Activated CD8-positive, alpha-beta memory T cell treated with anti-CD3 and anti-CD28 coated beads for 4 hours (primary cell): Measurements from ENCODE around the gene SLC44A1.

Experiments used
- DNase-seq, 2 donors: peaks; one replicate each; pipeline ENCODE4 v3.0.0-alpha.2; 2020; ENCODE audit warnings: low read depth in 2 of 2

SLC44A1 gene

DNA sequence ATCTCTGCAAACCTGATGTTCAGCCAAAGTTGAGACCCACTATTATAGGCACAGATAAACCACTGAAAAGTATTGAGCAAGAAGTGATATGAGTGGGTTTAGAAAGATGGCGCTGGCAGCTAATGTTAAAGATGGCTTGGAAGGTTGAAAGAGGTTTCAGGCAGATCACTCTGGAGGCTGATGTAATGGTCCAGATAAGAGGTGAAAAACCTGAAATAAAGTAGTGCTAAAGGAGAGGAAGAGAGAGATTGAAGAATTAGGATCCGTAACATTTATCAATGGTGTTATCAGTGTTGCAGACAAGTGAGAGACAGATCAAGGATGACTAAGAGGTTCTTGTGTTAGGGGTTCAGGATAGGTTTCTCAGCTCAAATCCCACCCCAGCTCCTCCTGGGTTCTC lies 58.3 kb downstream of the SLC44A1 start:
- DNase-seq, result no peak

GRCh38 chr9:105305856-105306255 lies 61.4 kb downstream of the SLC44A1 start:
- no peak for DNase-seq

DNA sequence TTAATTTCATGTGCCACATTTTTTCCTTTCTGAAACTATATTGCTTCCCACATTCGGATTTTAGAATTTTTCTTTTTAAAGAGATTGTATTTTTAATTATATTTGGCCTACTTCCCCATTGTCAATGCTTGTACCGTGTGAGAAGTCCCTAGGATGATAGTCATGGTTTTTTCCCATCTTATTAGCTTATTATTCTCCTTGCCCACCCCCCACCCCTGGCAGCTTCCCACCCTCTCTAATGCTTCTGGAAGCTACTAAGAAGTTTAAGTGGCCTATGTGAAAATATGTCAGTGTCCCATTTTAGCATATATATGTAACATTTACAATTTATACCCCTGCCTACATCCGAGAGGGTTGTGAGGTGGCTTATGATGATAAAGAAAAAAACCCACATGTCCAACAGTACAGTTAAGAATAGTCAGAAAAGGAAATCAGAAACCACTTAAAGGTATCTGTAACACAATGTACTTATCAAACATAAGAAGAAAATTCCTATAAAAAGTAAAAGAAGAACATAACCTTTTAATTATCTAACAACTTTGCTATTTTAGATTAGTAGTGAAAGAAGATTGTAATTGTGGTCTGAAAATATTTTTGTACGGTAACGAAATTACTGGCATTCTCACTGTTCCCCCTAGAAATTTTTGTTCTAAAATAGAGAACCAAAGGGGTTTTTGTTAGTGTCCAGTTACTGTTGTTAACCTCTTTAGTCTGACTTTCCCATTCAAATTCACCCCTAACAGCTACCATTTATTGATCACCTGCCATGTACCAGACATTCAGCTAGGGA lies 62.1 kb downstream of the SLC44A1 start:
- no peak for DNase-seq

GRCh38 chr9:105307591-105308130 lies 63.2 kb downstream of the SLC44A1 start:
- DNase-seq, result no peak

- no peak for DNase-seq
These were observed 64.2 kb downstream of the SLC44A1 start for GRCh38 chr9:105308461-105309341.

- no peak for DNase-seq
These were observed 65.1 kb downstream of the SLC44A1 start for GRCh38 chr9:105309531-105309931.

DNA sequence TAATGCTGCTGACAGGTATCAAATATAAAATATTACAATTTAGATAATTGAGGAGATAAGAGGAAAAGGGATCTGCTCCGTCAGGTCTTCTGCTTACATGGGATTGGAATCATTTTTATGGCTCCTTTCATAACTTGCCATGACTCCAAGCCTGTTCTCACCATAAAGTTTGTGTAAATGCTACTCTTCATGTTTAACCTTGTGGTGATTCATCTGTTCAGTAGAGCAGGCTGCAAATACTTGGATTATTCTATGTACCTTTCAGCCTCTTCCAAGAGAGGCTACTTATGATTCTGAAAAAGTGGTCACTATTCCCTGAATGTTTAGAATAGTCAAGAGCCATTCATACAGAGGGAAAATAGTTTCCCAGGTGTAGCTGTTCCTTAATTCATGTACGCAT lies 66.9 kb downstream of the SLC44A1 start:
- no peak for DNase-seq

GRCh38 chr9:105313238-105313637 lies 68.8 kb downstream of the SLC44A1 start:
- no peak for DNase-seq

GRCh38 chr9:105316703-105317102 lies 72.3 kb downstream of the SLC44A1 start:
- no peak for DNase-seq

DNA sequence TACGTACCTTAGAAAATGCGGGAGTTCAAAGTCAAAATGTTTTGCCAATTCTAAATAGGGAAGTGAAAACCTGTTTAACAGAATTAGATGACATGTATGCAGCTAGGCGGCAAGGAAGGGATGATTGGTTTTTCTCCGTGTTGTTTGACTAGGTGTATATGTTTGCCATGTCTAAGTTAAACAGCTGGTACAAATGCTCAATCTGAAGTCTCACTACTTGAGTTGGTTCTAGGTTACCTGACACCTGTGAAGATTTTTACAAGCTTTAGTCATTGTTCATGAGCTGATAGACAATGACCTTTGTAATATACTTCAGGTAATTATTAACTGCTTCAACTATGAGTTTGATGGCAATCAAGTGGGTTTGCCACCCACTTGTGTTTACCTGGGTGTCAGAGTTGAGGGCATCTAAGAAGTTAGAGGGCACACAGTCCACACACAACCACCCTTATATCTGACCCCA lies 74.3 kb downstream of the SLC44A1 start:
- no peak for DNase-seq

DNA sequence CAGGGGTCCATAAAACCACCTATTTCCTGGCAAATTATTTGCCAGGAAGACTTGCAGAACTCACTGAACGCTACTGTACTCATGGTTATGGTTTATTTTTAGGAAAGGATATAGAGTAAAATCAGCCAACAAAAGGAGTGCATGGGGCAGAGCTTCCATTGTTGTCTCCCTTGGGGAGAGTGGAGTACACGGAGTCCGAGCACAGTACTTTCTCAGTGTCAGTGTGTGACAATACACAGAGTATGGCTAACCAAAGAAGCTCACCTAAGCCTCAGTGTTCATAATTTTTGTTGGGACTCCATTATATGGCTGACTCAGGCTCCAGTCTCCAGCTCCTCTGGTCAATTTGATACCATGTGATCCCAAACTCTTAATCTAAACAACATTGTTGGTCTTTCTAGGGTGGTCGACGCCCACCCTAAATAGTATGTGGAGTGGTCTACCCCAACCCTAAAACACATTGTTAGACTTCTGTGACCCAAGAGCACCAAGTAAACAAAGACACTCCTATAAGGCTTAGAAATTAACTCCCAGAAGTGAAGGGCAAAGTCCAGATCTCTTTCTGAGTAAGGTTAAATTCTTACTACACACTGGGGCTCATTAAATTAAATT lies 74.9 kb downstream of the SLC44A1 start:
- no peak for DNase-seq

- DNase-seq, result no peak
These were observed 76.1 kb downstream of the SLC44A1 start for GRCh38 chr9:105320568-105320967.

- DNase-seq, result no peak
These were observed 83.8 kb downstream of the SLC44A1 start for GRCh38 chr9:105328296-105328695.

DNA sequence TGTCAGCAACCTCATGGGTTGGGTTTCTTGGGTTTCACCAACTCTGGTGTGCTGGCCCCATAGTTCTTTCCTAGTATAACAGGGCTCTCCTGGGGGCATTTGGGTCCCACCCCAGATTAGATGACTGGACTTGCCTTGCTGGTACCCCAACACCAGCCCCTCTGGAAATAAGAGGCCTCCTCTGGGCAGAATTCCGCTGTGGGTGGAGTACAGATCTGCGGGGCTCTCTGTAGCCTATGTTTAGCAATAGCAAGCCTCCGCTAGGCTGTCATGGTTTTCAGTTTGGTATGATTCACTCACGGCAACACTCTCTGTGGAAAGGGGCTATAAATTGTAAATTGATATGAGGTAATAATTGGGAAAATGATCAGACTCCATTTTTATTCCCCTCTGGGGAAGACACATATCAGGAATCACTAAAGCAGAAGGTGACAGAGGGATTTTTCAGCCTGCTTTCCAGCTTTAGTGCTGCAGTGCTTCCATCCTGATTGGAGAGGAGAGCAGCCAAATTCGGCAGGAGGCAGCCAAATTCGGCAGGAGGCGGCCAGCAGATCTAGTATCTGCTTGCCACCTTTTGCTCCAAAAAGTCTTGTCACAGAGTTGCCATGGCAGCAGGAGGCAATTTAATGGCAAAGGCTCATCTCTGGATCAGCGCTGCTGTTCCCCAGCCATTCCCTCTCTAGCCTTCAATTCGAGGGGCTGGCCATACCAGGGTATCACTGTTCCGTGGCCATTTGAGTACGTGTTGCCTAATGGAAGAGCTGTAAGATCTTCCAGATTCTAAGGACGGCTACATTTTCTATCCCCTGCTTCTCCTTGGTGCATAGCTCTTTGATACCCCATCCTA lies 84.6 kb downstream of the SLC44A1 start:
- DNase-seq, result no peak

GRCh38 chr9:105329719-105330062 lies 85.2 kb downstream of the SLC44A1 start:
- no peak for DNase-seq

- no peak for DNase-seq
These were observed 85.8 kb downstream of the SLC44A1 start for GRCh38 chr9:105330201-105330600.

GRCh38 chr9:105330755-105331154 lies 86.3 kb downstream of the SLC44A1 start:
- no peak for DNase-seq

- DNase-seq, result no peak
These were observed 86.7 kb downstream of the SLC44A1 start for GRCh38 chr9:105331160-105331559.

DNA sequence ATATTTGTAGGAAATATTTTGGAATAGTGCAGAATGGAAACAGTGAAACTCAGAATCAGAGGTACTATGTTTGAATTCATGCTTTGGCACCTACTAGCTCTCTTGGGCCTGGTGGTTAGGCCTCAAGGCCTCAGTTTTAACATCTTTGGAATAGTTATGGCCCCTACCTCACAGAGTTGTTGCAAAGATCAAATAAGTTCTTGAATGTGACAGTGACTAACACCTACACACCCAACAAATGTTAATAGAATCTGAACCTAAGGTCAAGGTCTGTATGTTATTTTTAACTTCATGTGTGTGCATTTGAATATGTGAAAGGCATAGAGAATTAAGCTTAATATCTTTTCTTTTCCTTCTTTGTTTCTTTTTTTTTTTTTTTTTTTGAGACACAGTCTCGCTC lies 87.3 kb downstream of the SLC44A1 start:
- DNase-seq, result no peak

GRCh38 chr9:105332471-105332870 lies 88.0 kb downstream of the SLC44A1 start:
- no peak for DNase-seq

- DNase-seq, result no peak
These were observed 88.6 kb downstream of the SLC44A1 start for GRCh38 chr9:105333076-105333475.
